PC-9 (cell line): ENCODE measurements around the gene RBM28. TPM values are rescaled to one million over a fixed set of nuclear protein-coding genes. Genes with fewer than 3 reads are reported as not detected.

Source experiments
- BruUV-seq: library from RNA; stranded (reverse); fragments of 400-500 nt; replicated peaks from 2 replicates; lab custom pipeline; 2021; lab: Mats Ljungman, UMichigan
- CTCF ChIA-PET: fragments of 300-600 bp; sonication (Branson Sonifier 250); formaldehyde crosslinking; loops from one replicate; lab custom pipeline; 2022; ENCODE audit warnings: antibody characterized with exemption; lab: Charles Lee
- POLR2A ChIA-PET: fragments of 300-600 bp; sonication (Branson Sonifier 250); formaldehyde crosslinking; loops from one replicate; lab custom pipeline; 2022; ENCODE audit warnings: antibody characterized with exemption; ENCODE audit not compliant: unreplicated experiment; lab: Charles Lee
- DNase-seq, 2 experiments: peaks; one replicate each; pipeline versions ENCODE4 v3.0.0 to v3.0.0-alpha.2; 2015 to 2022; ENCODE audit warnings: mixed read lengths in 1 of 2
- H2AFZ ChIP-seq: fragments of 200-600 bp; sonication (generic); 2 replicates; pipeline ENCODE4 v1.8.1; 2017; ENCODE audit warnings: antibody characterized with exemption
- H3F3A ChIP-seq: fragments of 200-600 bp; sonication (generic); 2 replicates; pipeline ENCODE4 v1.8.1; 2017; ENCODE audit warnings: antibody characterized with exemption, mild to moderate bottlenecking, low read depth; ENCODE audit not compliant: insufficient read depth
- H3K27ac ChIP-seq: fragments of 200-600 bp; sonication (generic); 2 replicates; pipeline ENCODE4 v1.6.1; 2016; ENCODE audit warnings: mixed run types
- H3K27me3 ChIP-seq: fragments of 200-600 bp; sonication (generic); 2 replicates; pipeline ENCODE4 v1.6.1; 2016; ENCODE audit warnings: low read depth, mixed run types; ENCODE audit not compliant: insufficient read depth
- H3K36me3 ChIP-seq: fragments of 200-600 bp; sonication (generic); 2 replicates; pipeline ENCODE4 v1.6.1; 2016; ENCODE audit warnings: low read depth, mixed run types
- H3K4me1 ChIP-seq: fragments of 200-600 bp; sonication (generic); replicated peaks from 2 replicates; pipeline ENCODE4 v1.6.1; 2016; ENCODE audit warnings: mixed run types; ENCODE audit not compliant: insufficient read depth
- H3K4me2 ChIP-seq: fragments of 200-600 bp; sonication (generic); 2 replicates; pipeline ENCODE4 v1.6.1; 2017; ENCODE audit warnings: mixed run types
- H3K4me3 ChIP-seq: fragments of 200-600 bp; sonication (generic); 2 replicates; pipeline ENCODE4 v1.6.1; 2016; ENCODE audit warnings: mixed run types
- H3K79me2 ChIP-seq: fragments of 200-600 bp; sonication (generic); 2 replicates; pipeline ENCODE4 v1.6.1; 2017; ENCODE audit warnings: low read depth, mixed run types
- H3K9me2 ChIP-seq: fragments of 200-600 bp; sonication (generic); 2 replicates; pipeline ENCODE4 v1.8.1; 2017; ENCODE audit warnings: mild to moderate bottlenecking; ENCODE audit not compliant: insufficient read depth
- H3K9me3 ChIP-seq: fragments of 200-600 bp; sonication (generic); 2 replicates; pipeline ENCODE4 v1.8.1; 2016; ENCODE audit warnings: low read depth; ENCODE audit not compliant: insufficient read depth
- H4K20me1 ChIP-seq: fragments of 200-600 bp; sonication (generic); 2 replicates; pipeline ENCODE4 v1.8.1; 2017; ENCODE audit not compliant: insufficient read depth
- EZH2 ChIP-seq: fragments of 200-600 bp; sonication (generic); IDR thresholded peaks from 2 replicates; pipeline ENCODE4 v1.8.0; 2017; ENCODE audit warnings: antibody characterized with exemption, low read depth
- intact Hi-C: fragments of 100-400 bp; cut with micrococcal nuclease; formaldehyde crosslinking; loops from one replicate; pipeline ENCODE4 v1.10.0; 2022; ENCODE audit not compliant: unreplicated experiment
- total RNA-seq: library from RNA; stranded (reverse); gene quantifications from 2 replicates; pipeline ENCODE4 v1.2.3, GENCODE V29; 2021
- TF ChIP-seq, protein P1 (sequence below): fragments of 200-600 bp; sonication (generic); conservative IDR thresholded peaks from 2 replicates; pipeline ENCODE4 v1.6.1; 2017; ENCODE audit warnings: mixed run types, antibody characterized with exemption, mild to moderate bottlenecking, moderate library complexity

RBM28 gene
- total RNA-seq, 1 experiment from 2014 or later, result 59.6 TPM

DNA sequence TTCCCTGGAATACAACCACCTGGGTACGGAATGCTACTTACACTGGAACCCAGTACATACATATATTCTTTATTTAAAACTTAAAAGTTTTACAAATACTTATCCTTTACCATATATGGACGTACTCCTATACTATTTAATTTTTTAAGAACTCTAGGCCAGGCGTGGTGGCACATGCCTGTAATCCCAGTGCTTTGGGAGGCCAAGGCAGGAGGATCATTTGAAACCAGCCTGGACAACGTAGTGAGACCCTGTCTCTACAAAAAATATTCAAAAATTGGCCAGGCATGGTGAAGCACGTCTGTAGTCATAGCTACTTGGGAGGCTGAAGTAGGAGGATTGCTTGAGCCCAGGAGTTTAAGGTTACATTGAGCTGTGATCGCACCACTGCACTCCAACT is 2.0 kb downstream of the RBM28 start:
- no TSS peak for BruUV-seq

DNA sequence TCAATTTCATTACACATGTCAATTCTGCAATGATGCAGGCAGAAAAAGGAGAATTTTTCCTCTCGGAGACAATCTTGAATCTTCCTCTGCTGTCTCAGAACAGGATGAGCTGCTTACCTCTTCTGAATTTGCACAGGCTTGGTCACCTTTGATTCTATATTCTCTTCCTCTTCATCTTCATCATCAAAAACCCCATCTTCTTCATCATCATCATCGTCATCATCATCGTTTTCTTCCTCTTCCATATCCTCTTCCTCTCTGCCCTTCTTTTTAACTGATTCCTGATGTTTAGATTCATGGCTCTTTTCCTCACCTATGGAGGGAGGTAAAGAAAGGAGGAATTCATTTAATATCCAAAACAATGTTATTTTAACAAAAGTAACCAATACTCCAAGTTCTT is 8.0 kb downstream of the RBM28 start:
- BruUV-seq, result no TSS peak
- no peak for DNase-seq
- Histone ChIP-seq H3K36me3 (peaks cover 31% of the 10 kb centered on the region; the same call in 1 of the 2 replicates), H3K9me3 (no peaks in the 10 kb centered on the region), H3K4me3 (no peak overlapping the region), H3F3A (no peaks in the 10 kb centered on the region), H2AFZ (no peak overlapping the region), H3K4me2 (no peak overlapping the region), H4K20me1 (peaks cover 5% of the 10 kb centered on the region; the same call in 1 of the 2 replicates), H3K4me1 (no peaks in the 10 kb centered on the region), H3K9me2 (no peaks in the 10 kb centered on the region), H3K27me3 (no peaks in the 10 kb centered on the region), H3K27ac (no peak overlapping the region), H3K79me2 (peaks cover 16% of the 10 kb centered on the region; the same call in 1 of the 2 replicates)
- intact Hi-C loops, result no loop called here
- ChIA-PET POLR2A (no interaction called here), CTCF (no interaction called here)
- TF ChIP-seq, protein P1, sequence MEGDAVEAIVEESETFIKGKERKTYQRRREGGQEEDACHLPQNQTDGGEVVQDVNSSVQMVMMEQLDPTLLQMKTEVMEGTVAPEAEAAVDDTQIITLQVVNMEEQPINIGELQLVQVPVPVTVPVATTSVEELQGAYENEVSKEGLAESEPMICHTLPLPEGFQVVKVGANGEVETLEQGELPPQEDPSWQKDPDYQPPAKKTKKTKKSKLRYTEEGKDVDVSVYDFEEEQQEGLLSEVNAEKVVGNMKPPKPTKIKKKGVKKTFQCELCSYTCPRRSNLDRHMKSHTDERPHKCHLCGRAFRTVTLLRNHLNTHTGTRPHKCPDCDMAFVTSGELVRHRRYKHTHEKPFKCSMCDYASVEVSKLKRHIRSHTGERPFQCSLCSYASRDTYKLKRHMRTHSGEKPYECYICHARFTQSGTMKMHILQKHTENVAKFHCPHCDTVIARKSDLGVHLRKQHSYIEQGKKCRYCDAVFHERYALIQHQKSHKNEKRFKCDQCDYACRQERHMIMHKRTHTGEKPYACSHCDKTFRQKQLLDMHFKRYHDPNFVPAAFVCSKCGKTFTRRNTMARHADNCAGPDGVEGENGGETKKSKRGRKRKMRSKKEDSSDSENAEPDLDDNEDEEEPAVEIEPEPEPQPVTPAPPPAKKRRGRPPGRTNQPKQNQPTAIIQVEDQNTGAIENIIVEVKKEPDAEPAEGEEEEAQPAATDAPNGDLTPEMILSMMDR, result no peak
- no peak for TF ChIP-seq EZH2

More for the DNA sequence above, 2.0 kb downstream of the RBM28 start:
- Histone ChIP-seq H3K4me2 (peak overlapping the region; percentile 91), H3K4me1 (peaks cover 21% of the 10 kb centered on the region), H3K4me3 (no peak overlapping the region), H3K27me3 (no peaks in the 10 kb centered on the region), H3F3A (no peaks in the 10 kb centered on the region), H4K20me1 (peaks cover 12% of the 10 kb centered on the region; the same call in 1 of the 2 replicates), H3K27ac (no peak overlapping the region), H3K36me3 (peaks cover 3% of the 10 kb centered on the region; the same call in 1 of the 2 replicates), H3K79me2 (peaks cover 45% of the 10 kb centered on the region), H3K9me3 (no peaks in the 10 kb centered on the region), H3K9me2 (no peaks in the 10 kb centered on the region), H2AFZ (no peak overlapping the region)
- CTCF ChIA-PET, result no interaction called here
- POLR2A ChIA-PET, result no interaction called here
- intact Hi-C loops, result no loop called here
- no peak for DNase-seq
- TF ChIP-seq EZH2, result no peak
- TF ChIP-seq, protein P1, result no peak

DNA sequence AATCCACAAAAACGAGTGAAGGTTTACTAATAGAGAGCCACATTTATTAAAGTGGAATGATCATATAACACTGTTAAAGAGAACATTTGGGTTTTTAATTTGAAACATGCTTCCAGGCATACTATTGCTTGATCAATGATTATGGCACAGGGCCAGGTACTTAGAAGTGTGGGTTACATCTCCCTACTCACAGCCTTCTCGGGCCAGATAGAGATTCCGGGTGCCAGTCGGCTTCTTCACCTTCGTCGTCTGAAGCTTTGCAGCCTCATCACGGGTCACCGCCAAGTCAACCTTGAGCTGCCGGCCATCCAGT is 19.4 kb downstream of the RBM28 start:
- DNase-seq, result no peak
- intact Hi-C loops, result loop anchor here (5.0 kb wide), 1 partner anchor 187 kb away; no protein-coding TSS in a partner anchor
- Histone ChIP-seq H3K36me3 (peaks cover 19% of the 10 kb centered on the region), H3F3A (no peaks in the 10 kb centered on the region; the same call in 1 of the 2 replicates), H3K4me1 (no peaks in the 10 kb centered on the region), H3K27ac (no peak overlapping the region), H3K4me3 (no peak overlapping the region), H3K9me3 (no peaks in the 10 kb centered on the region), H4K20me1 (no peaks in the 10 kb centered on the region), H3K79me2 (no peaks in the 10 kb centered on the region), H3K27me3 (no peaks in the 10 kb centered on the region), H2AFZ (no peak overlapping the region), H3K4me2 (no peak overlapping the region), H3K9me2 (no peaks in the 10 kb centered on the region)
- no TSS peak for BruUV-seq
- TF ChIP-seq EZH2, result no peak
- TF ChIP-seq, protein P1, result no peak
- ChIA-PET POLR2A (interaction anchor here (0.6 kb wide), 1 partner anchor 67 kb away, joined by 3 read pairs; no protein-coding TSS in a partner anchor), CTCF (interaction anchor here (0.6 kb wide), 1 partner anchor 65 kb away, joined by 3 read pairs; no protein-coding TSS in a partner anchor)
